ENCODE data around the gene PDE10A.
"Not testable (repeated sequence)": the region's sequence is repeated elsewhere in the genome, so short reads cannot be mapped to it uniquely, and the experiment has no call there.

Gene PDE10A

GRCh38 chr6:165551828-165552227 is 111.2 kb downstream of the PDE10A start:
- no peak for ATAC-seq

GRCh38 chr6:165548450-165548849 is 114.6 kb downstream of the PDE10A start:
- DNase-seq (no peak), ATAC-seq (no peak)

More at GRCh38 chr6:165551828-165552227, 111.2 kb downstream of the PDE10A start:
- no peak for DNase-seq

GRCh38 chr6:165545806-165546205 is 117.2 kb downstream of the PDE10A start:
- no peak for DNase-seq
- ATAC-seq: no peak

GRCh38 chr6:165543781-165544180 is 119.3 kb downstream of the PDE10A start:
- DNase-seq: no peak
- no peak for ATAC-seq

GRCh38 chr6:165536911-165537310 is 126.1 kb downstream of the PDE10A start:
- ATAC-seq: no peak
- no peak for DNase-seq

DNA sequence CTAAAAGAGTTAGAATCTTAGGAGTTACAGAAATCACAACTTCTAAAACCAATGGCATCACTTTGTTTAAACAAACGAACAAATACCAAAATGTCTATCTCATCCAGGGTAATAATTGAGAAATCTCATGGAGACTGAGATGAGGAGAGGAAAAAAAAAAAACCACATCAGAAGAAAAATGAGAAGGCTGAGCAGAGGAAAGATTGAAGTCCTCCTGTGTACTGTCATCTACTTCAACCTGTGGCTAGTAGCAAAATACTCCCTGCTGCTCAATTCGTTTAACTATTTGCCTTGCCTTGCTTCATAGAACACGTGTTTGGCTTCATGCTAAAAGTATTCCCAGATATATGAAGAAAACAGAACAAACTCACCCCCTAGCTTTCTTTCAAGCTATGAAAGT is 143.7 kb downstream of the PDE10A start:
- no peak for DNase-seq
- no peak for ATAC-seq

- ATAC-seq (no peak), DNase-seq (no peak)
Measured at GRCh38 chr6:165515963-165516624, 146.9 kb downstream of the PDE10A start.

GRCh38 chr6:165514621-165515020 is 148.4 kb downstream of the PDE10A start:
- ATAC-seq (no peak), DNase-seq (no peak)

DNA sequence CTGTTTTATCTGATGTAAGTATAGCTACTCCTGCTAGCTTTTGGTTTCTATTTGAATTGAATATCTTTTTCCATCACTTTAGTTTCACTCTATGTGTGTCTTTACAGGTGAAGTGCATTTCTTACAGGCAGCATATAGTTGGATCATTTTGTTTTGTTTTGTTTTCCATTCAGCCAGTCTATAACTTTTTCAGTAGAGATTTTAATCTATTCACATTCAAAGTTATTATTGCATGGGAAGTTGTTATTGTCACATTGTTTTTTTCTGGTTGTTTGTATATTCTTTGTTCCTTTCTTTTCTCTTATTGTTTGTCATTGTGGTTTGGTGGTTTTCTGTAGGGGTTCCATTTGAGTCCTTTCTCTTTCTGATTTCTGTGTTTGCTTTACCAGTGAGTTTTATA is 151.2 kb downstream of the PDE10A start:
- DNase-seq (no peak), ATAC-seq (no peak)

DNA sequence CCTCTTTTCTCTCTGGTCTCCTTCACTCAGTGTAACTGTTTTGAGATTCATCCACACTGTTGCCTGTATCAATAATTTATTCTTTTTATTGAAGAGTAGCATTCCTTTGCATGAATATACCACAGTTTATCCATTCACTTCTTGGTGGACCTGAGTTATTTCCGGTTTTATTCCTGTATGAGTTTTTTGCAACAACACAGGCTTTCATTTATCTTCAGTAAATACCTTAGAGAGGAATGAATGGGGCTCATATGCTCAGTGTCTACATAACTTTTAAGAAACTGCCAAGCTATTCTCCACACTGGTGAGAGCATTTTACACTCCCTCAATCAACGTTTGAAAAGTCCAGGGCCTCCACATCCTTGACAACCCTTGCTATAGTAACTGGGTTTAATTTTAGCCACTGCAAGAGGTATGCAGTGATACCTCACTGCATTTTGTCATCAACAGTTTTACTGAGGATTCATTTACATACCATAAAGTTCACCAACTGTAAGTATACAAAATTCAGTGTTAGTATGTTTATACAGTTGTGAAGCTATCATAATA is 154.6 kb downstream of the PDE10A start:
- DNase-seq: no peak
- no peak for ATAC-seq

- ATAC-seq (no peak), DNase-seq (no peak)
Measured at GRCh38 chr6:165506657-165507056, 156.4 kb downstream of the PDE10A start.

- DNase-seq, ATAC-seq: not testable (repeated sequence)
Measured at GRCh38 chr6:165500214-165500907, 162.7 kb downstream of the PDE10A start.

- no peak for DNase-seq
- ATAC-seq: no peak
Measured at GRCh38 chr6:165497472-165497871, 165.6 kb downstream of the PDE10A start.

DNA sequence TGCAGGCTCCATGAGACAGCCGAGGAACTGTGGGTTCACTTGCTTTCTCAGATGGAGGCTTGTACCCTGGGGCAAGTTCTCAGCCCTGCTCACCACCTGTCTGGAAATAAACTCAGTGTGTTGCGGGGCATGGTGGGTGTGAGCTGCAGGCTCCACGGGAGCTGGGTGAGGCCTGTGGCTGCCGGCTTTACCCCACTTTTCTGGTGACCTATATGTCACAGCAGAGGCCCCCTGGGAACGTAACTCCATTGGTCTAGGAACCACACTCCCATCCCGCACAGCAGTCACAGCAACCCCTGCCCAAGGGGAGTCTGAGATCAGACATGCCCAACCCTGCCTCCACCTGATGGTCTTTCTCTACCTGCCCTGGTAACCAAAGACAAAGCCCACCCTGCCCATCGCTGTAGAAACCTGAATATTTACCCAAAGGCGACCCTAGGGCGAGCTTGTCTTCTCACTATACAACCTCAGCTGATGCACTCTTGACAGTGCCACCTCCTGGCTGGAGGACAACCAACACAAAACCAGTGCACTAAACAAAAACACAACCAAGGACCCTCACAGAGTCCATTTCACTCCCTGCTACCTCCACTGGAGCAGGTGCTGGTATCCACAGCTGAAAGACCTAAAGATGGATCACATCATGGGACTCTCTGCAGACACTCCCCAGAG is 174.3 kb downstream of the PDE10A start:
- no peak for DNase-seq
- no peak for ATAC-seq

GRCh38 chr6:165487950-165488349 is 175.1 kb downstream of the PDE10A start:
- DNase-seq (no peak), ATAC-seq (no peak)

- ATAC-seq: no peak
- no peak for DNase-seq
Measured at GRCh38 chr6:165487347-165487746, 175.7 kb downstream of the PDE10A start.

- DNase-seq (no peak), ATAC-seq (no peak)
Measured at GRCh38 chr6:165486183-165487137, 176.6 kb downstream of the PDE10A start.

GRCh38 chr6:165484178-165484889 is 178.7 kb downstream of the PDE10A start:
- no peak for DNase-seq
- no peak for ATAC-seq

DNA sequence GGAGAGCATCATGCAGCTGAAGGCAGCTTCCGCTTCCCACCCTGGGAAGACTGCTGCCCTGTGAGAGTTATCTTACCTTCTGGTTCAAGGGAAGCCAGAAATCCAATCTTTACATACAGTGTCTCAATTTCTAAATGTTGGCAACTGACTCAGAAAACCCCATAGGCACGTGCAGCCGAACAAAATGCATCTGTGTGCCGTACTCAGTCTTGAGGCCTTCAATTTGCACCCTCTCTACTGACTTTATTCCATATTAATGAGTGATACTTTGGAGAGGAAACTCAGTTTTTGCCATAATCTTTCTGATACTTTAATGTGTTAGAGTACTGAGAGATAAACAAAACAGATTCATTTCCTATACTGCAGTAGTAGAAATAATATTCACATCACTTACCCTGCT is 181.1 kb downstream of the PDE10A start:
- no peak for DNase-seq
- ATAC-seq: no peak

DNA sequence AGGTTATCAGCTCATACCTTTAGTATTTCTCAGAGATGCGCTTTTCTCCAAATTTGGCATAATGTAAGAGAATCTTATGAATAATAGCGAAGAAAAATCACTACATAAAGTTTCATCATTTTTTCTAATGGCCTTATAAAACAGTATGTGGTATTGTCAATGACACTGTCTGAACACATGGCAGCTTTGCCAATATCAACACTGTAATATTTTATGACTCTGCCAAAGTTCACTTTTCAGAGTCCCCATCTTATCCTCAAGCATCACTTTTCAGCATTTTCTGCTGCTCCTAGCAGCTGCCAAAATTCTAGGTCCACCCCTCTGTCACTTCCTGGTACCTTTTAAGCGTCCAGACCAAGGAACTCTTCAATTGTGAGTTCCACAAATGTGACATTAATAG is 182.1 kb downstream of the PDE10A start:
- no peak for DNase-seq

GRCh38 chr6:165478581-165478980 is 184.5 kb downstream of the PDE10A start:
- ATAC-seq: no peak
- no peak for DNase-seq

More for the DNA sequence above, 182.1 kb downstream of the PDE10A start:
- ATAC-seq: no peak

All from stimulated activated naive CD8-positive, alpha-beta T cell treated with anti-CD3 and anti-CD28 coated beads, Interleukin-15, Interleukin-2, amounts not matched to agents 100 U/mL and 50 U/mL, for 24 hours (primary cell).